NCI-H2171 (cell line): Measurements from ENCODE around the gene RNF13.
"Not testable (repeated sequence)": the region's sequence is repeated elsewhere in the genome, so short reads cannot be mapped to it uniquely, and the experiment has no call there.

Experiments
- DNase-seq: peaks from one replicate; lab custom pipeline; 2025; lab: John Stamatoyannopoulos, UW

The RNF13 gene

GRCh38 chr3:149900322-149900721, 87.3 kb downstream of the RNF13 start:
- DNase-seq = no peak

DNA sequence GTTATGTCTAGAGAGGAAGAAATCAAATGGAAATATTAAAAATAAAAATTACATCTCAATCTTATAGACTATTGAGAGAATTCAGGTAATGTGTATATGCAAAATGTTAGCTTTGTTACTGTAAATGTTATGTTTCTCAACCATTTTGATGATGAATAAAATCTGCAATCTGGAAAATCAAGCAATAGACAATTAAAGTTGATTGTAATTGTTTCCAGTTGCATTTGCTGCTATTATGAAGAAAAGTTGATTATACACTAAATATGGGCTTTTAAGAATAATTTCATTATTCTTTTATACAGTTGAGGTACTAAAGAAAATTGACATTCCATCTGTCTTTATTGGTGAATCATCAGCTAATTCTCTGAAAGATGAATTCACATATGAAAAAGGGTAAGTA, 88.8 kb downstream of the RNF13 start:
- no peak for DNase-seq

DNA sequence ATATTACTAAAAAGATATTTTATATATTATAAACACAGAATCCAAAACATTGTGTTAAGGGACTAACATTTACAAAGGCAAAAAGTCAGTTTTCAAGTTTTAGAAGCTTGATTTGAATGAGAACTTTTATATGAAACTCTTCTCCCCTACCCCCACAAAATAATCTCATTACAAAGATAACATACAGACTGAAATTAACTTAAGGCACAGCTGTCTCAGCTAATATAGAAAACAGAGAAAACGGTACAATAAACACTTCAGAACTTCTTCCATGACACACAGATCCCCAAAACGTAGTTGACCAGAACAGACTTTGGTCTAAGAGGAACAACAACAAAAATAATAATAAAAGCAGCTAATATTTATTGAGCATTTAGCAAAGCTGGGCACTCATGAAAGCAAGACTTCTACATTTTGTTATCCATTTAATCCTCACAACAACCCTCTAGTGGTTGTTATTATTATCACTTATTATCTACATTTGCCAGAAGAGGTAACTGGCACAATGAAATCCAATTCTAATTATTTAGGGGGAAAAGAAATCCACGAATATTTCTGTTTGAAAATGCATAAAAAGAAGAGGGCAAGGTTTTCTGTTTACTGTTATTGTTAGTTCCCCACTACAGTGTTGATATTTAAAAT, 89.6 kb downstream of the RNF13 start:
- no peak for DNase-seq

GRCh38 chr3:149906036-149906435, 93.0 kb downstream of the RNF13 start:
- no peak for DNase-seq

- DNase-seq = no peak
Measured at GRCh38 chr3:149908424-149908957, 95.5 kb downstream of the RNF13 start.

- no peak for DNase-seq
Measured at GRCh38 chr3:149909923-149910322, 96.9 kb downstream of the RNF13 start.

DNA sequence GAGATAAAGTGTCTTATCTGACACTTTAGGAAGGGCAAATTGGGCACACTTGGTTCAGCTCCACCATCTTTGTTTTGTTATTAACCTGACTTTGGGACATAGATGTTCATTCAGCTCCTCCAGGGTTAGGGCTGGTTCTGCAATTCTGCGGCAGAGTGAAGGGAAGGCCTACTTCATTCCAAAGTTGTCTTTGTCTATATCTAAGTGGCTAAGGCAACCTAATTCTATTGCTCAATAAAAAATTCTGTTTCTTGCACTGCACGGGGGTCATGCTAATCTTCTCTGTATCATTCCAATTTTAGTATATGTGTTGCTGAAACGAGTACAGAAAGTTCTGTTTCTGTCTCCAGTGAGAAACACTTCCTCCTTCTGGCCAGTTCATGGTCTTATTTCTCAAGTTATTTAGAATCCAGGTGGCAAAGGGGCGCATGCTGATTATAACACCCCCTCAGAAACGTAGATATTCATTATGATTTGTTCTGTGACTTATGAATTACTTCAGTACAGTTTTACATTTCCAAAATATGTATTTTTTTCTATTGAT, 104.2 kb downstream of the RNF13 start:
- no peak for DNase-seq

GRCh38 chr3:149919509-149919908, 106.5 kb downstream of the RNF13 start:
- DNase-seq = no peak

- no peak for DNase-seq
Measured at GRCh38 chr3:149920119-149920518, 107.1 kb downstream of the RNF13 start.

GRCh38 chr3:149933008-149933407, 120.0 kb downstream of the RNF13 start:
- no peak for DNase-seq

GRCh38 chr3:149933858-149934257, 120.8 kb downstream of the RNF13 start:
- DNase-seq = no peak

GRCh38 chr3:149934524-149934923, 121.5 kb downstream of the RNF13 start:
- no peak for DNase-seq

- peak; percentile 50 for DNase-seq
Measured at GRCh38 chr3:149936812-149937230, 123.8 kb downstream of the RNF13 start.

- DNase-seq = not testable (repeated sequence)
Measured at GRCh38 chr3:149938392-149939055, 125.5 kb downstream of the RNF13 start.

- DNase-seq = no peak
Measured at GRCh38 chr3:149941186-149941585, 128.2 kb downstream of the RNF13 start.

- no peak for DNase-seq
Measured at GRCh38 chr3:149941946-149942345, 128.9 kb downstream of the RNF13 start.

DNA sequence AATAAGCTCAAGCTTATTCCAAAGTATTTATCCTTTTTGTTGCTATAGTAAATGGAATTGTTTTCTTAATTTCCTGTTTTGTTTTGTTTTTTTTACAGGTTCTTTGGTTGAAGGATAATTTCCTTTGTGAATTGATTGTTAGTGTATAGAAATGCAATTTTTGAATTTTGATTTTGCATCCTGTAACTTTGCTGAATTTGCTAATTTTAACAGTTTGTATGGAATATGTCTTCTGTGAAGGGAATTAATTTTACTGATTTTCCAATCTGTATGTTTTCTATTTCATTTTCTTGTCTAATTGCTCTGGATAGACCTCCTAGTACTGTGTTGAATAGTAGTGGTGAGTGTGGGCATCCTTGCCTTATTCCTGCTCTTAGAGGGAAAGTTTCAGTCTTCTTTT, 129.4 kb downstream of the RNF13 start:
- no peak for DNase-seq

DNA sequence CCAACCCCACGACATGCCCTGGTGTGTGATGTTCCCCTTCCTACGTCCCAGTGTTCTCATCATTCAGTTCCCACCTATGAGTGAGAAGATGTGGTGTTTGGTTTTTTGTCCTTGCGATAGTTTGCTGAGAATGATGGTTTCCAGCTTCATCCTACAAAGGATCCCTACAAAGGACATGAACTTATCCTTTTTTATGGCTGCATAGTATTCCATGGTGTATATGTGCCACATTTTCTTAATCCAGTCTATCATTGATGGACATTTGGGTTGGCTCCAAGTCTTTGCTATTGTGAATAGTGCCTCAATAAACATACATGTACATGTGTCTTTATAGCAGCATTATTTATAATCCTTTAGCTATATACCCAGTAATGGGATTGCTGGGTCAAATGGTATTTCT, 131.0 kb downstream of the RNF13 start:
- DNase-seq = not testable (repeated sequence)

DNA sequence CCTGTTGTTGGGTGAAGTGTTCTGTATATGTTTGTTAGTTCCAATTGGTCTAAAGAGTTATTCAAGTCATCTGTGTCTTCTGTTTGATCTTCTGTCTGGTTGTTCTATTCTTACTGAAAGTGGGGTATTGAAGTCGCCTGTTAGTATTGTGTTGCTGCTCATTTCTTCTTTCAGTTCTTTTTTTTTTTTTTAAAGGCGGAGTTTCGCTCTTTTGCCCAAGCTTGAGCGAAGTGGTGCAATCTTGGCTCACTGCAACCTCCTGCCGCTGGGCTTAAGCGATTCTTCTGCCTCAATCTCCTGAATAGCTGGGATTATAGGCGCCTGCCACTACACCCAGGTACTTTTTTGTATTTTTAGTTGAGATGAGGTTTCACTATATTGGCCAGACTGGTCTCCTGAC, 134.2 kb downstream of the RNF13 start:
- DNase-seq = no peak

- DNase-seq = no peak
Measured at GRCh38 chr3:149949181-149949580, 136.2 kb downstream of the RNF13 start.

DNA sequence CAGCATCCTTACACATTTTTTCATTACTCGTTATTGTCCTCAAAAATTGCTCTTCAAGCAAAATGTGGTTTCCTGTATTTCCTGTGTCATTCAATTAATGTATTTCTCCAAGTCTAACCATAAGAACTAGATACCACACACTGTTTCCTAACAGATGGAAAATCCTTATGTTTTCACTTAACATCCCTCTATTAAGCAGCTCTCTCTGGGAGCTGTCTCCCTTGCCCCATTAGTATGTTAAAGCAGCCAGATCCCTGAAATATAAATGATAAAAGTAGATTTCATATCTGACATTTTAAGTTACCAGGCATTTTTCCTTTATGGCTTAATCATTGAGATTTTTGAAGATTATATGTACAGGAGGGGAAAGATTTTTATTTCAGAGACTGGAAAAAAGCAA, 141.8 kb downstream of the RNF13 start:
- no peak for DNase-seq

- DNase-seq = no peak
Measured at GRCh38 chr3:149955449-149955848, 142.4 kb downstream of the RNF13 start.

DNA sequence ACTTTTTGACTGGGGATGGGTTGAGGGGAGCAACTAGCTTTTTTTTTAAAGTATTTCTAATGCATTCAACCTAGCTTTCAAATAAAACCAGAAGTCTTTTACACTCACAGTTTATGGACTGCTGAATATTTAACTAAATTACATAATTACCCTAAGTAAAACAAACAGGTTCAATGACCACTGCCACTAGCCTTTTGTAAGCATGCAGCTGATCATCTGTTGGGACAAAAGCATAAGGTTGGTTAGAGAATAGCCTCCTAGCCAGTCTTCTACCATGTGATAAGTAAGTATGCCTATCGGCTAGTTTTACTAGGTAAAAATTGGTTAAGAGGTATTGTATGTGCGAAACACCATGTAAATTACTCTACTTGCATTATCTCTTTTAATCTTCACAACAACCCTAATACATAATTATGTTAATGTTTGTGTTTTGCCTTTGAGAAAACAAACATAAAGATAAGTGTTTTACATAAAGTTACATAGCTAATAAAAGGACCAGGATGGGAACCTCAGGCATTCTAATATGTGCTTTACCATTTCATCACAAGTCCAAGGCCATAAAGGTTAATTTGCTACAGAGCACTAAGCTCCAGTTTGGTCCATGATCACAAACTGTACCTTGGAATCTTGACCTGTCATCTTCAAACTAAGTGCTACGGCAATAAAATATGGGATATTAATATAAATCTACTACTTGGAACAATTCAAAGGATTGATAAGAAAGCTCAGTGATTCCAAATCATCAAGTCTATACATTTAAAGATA, 144.5 kb downstream of the RNF13 start:
- no peak for DNase-seq
